Activated CD4-positive, alpha-beta T cell treated with anti-CD3 and anti-CD28 coated beads, Interleukin-2, amount 50 U/mL, for 24 hours (primary cell): ENCODE measurements around the gene CYP1B1.
"Not testable (repeated sequence)": the region's sequence is repeated elsewhere in the genome, so short reads cannot be mapped to it uniquely, and the experiment has no call there.

Source experiments
- DNase-seq, 2 donors: peaks; one replicate each; pipeline ENCODE4 v3.0.0-alpha.2; 2020; ENCODE audit warnings: low read depth in 1 of 2, low spot score in 1 of 2

The CYP1B1 gene

DNA sequence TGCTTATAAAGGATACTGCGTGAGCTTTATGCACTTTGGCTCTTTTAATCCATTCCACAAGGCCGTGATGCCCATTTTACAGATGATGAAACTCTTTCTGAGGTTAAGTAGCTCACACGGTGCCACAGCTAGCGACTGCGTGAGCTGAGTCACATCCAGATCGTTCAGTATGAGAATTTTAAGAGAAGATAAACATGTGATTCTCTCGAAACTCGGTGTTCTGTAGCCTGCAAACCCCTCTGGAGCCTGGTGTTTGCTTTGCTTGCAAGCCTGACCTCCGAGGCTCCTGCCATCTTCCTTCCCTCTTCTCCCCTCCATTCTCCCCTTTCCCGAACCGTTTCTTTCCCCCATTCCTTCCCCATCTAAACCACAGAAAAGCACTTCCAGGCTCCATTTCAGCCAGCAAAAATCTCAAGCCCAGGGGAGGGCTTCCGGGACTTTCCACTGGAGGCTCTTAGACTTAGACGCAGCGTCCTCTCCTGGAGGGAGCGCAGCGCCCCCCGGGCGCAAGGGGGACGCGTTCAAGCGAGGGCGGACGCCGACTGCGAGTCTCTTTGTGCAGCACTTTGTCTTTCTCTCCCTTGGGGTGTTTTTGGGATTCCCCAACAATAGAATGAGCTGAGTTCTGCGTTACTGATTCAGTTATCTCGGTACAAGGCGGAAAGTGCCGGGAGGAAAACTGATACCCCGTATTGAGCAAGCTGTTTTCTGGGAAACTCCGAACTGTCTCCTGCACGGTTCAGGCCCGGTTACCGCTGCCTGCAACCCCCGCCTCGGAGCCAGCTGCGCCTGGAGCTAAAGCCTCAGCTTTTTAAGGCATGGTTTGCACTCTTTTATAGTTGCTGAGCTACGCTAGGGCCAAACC lies 38.0 kb downstream of the CYP1B1 start:
- DNase-seq: no peak

- DNase-seq: no peak
Observed at GRCh38 chr2:38037325-38037724, 38.6 kb downstream of the CYP1B1 start.

- no peak for DNase-seq
Observed at GRCh38 chr2:38035968-38036367, 40.0 kb downstream of the CYP1B1 start.

DNA sequence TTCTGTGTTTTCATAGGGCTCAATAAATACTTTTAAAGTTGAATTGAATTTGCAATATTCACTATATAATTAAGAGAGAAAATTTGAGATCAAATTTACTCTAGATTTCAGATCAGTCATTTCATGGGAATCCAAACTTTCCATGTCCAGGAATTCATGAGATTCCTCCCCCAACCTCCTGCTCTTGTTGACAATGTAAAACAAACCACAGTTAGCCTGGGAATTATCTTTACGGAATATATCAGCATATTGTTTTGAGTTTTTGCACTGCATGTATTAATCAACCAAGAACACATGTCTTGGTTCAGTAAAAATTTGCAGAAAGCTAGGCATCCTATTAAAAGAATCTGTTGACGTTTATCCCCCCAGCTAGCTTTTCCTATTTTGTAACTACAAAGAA lies 42.3 kb downstream of the CYP1B1 start:
- no peak for DNase-seq

DNA sequence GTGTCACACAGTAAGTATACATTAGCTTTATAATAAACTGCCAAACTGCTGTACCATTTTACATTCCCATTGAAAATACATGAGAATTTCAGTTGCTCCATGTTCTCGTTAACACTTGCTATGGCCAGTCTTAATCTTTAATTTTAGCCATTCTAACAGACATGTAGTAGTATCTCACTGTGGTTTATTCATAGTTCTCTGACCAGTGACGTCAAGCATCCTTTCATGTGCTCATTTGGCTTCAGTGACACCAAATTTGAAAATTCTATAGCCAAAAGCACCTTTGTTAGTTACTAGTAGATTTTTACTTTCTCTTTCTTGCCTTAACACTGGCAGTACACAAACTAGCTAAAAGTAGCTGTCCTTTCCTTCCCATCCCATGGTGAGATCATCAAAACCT lies 43.0 kb downstream of the CYP1B1 start:
- no peak for DNase-seq

DNA sequence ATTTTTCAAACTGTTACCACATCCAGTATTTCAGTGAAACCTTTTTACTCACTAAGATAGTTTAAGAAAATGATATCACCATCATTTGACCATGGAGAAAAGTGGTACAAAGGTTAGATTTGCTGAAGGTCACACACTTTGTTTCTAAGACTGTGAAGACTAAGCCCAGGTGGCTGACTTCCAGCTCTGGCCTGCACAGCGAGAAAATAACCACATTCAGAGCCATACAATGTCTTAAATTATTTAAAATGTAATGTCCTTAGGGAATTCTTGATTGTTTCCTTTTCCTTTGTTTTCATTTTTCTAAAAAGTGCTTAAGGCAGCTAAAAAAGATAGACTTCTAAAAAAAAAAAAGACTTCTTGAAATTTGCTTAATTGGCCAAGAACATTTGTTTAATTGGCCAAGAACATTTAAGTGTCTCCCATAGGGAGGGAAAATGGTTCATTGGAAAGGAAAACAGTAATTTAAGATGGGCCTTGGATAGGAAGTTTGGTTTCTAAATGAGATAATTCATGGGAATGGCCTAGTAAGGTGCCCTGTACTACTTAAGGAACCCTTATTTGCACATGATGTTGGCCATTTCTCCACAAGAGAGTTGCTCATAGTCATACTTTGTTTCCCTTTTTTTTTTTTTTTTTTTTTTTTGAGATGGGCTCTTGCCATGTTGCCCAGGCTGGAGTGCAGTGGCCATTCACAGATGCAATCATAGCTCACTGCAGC lies 45.2 kb downstream of the CYP1B1 start:
- no peak for DNase-seq

GRCh38 chr2:38029512-38029911 lies 46.4 kb downstream of the CYP1B1 start:
- no peak for DNase-seq

DNA sequence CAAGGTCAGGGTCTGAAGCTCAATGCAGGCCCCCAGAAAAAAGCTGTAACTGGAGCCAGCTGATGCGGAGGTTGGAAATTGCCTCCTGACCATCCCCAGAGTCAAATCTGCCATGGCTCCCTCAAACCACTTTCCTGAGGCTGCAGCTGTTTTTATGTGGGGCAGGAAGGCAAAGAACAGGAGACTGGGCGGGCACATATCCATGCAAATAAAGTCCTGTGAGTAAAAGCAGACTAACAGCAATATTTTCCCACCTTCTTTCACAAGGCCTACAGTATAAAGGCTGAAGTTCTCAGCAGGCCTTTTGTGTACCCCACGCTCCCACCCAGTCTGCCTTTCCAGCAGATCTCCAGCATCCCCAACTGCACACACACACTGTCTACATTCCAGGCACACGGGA lies 47.1 kb downstream of the CYP1B1 start:
- no peak for DNase-seq

DNA sequence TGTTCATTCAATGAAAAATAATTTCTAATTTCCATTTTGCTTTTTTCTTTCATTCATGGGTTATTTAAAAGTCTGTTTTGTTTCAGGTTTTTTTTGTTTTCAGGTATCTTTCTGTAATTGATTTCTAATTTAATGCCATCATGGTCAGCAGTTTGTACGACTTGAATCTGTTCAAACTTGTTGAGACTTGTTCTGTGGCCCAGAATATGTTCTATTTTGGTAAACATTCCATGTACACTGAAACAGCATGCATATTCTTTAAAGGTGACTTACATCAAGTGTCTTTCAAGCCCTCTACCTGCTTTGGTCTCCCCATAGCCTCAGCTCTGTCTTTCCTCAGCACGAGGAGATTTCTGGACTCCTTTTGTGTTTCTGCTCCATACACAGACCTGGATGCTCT lies 49.1 kb downstream of the CYP1B1 start:
- DNase-seq: no peak

GRCh38 chr2:38021589-38021988 lies 54.4 kb downstream of the CYP1B1 start:
- no peak for DNase-seq

DNA sequence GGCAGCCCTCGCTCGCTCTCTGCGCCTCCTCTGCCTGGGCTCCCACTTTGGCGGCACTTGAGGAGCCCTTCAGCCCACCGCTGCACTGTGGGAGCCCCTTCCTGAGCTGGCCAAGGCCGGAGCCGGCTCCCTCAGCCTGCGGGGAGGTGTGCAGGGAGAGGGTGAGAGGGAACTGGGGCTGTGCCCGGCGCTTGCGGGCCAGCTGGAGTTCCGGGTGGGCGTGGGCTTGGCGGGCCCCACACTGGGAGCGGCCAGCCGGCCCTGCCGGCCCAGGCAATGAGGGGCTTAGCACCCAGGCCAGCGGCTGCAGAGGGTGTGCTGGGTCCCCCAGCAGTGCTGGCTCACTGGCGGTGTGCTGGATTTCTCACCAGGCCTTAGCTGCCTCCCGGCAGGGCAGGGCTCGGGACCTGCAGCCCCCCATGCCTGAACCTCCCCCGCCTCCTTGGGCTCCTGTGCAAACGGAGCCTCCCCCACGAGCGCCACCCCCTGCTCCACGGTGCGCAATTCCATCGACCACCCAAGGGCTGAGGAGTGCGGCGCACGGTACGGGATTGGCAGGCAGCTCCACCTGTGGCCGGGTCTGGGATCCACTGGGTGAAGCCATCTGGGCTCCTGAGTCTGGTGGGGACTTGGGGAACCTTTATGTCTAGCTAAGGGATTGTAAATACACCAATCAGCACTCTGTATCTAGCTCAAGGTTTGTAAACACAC lies 55.4 kb downstream of the CYP1B1 start:
- DNase-seq: not testable (repeated sequence)

DNA sequence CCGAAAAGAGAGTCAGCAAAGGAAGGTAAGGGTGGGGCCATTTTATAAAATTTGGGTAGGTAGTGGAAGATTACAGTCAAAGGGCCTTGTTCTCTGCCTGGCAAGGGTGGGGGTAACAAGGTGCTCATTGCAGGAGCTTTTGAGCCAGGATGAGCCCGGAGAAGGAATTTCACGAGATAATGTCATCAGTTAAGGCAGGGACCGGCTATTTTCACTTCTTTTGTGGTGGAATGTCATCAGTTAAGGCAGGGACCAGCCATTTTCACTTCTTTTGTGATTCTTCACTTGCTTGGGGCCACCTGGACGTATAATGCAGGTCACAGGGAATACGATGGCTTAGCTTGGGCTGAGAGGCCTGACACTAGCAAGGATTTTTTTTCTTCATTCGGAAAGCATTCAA lies 58.1 kb downstream of the CYP1B1 start:
- no peak for DNase-seq
